Astrocyte (in vitro differentiated cells and primary cell): ENCODE measurements around the gene ADSS1. TPM values are rescaled to one million over a fixed set of nuclear protein-coding genes. Genes with fewer than 3 reads are reported as not detected.

Experiments
- DNase-seq: peaks from one replicate; pipeline ENCODE4 v3.0.0-alpha.2; 2010; ENCODE audit warnings: low read depth
- FAIRE-seq: peaks from 2 replicates; lab custom pipeline; 2011; peaks lifted over from hg19 to GRCh38; lab: Jason Lieb, UNC
- H2AFZ ChIP-seq: 2 replicates; pipeline ENCODE4 v1.6.0; 2012; ENCODE audit warnings: low read depth, low read length, inconsistent platforms
- H3K27ac ChIP-seq: 2 replicates; pipeline ENCODE4 v1.5.1; 2011; ENCODE audit warnings: low read depth, low read length, inconsistent platforms
- H3K27me3 ChIP-seq: 2 replicates; pipeline ENCODE4 v1.6.0; 2011; ENCODE audit warnings: low read length, inconsistent platforms; ENCODE audit not compliant: insufficient read depth
- H3K36me3 ChIP-seq: 2 replicates; pipeline ENCODE4 v1.5.1; 2011; ENCODE audit warnings: low read length, inconsistent platforms; ENCODE audit not compliant: insufficient read depth
- H3K4me1 ChIP-seq: 2 replicates; pipeline ENCODE4 v1.5.1; 2011; ENCODE audit warnings: low read length, inconsistent platforms; ENCODE audit not compliant: insufficient read depth
- H3K4me2 ChIP-seq: 2 replicates; pipeline ENCODE4 v1.6.0; 2012; ENCODE audit warnings: low read length, inconsistent platforms
- H3K4me3 ChIP-seq: 2 replicates; pipeline ENCODE4 v1.5.1; 2011; ENCODE audit warnings: low read depth, mild to moderate bottlenecking, low read length, inconsistent platforms; ENCODE audit not compliant: insufficient read depth
- H3K79me2 ChIP-seq: 2 replicates; pipeline ENCODE4 v1.6.0; 2012; ENCODE audit warnings: mild to moderate bottlenecking, low read length, inconsistent platforms; ENCODE audit not compliant: insufficient read depth
- H3K9ac ChIP-seq: 2 replicates; pipeline ENCODE4 v1.6.0; 2012; ENCODE audit warnings: mild to moderate bottlenecking, low read length, inconsistent platforms
- H3K9me3 ChIP-seq: 2 replicates; pipeline ENCODE4 v1.5.1; 2012; ENCODE audit warnings: low read depth, mild to moderate bottlenecking, low read length, inconsistent platforms; ENCODE audit not compliant: insufficient read depth
- H4K20me1 ChIP-seq: 2 replicates; pipeline ENCODE4 v1.6.0; 2012; ENCODE audit warnings: low read length, inconsistent platforms; ENCODE audit not compliant: insufficient read depth
- H3K27ac Mint-ChIP-seq: one replicate; pipeline ENCODE4 v1.8.0; 2021; ENCODE audit warnings: mild to moderate bottlenecking, mixed read lengths; ENCODE audit not compliant: unreplicated experiment
- H3K27me3 Mint-ChIP-seq: one replicate; pipeline ENCODE4 v1.8.0; 2021; ENCODE audit warnings: low read depth, mixed read lengths; ENCODE audit not compliant: unreplicated experiment
- H3K36me3 Mint-ChIP-seq: one replicate; pipeline ENCODE4 v1.8.0; 2021; ENCODE audit warnings: low read depth, mixed read lengths; ENCODE audit not compliant: unreplicated experiment
- H3K4me1 Mint-ChIP-seq: one replicate; pipeline ENCODE4 v1.8.0; 2021; ENCODE audit warnings: low read depth, mixed read lengths; ENCODE audit not compliant: unreplicated experiment
- H3K4me3 Mint-ChIP-seq: one replicate; pipeline ENCODE4 v1.8.0; 2021; ENCODE audit warnings: mild to moderate bottlenecking, moderate library complexity, mixed read lengths; ENCODE audit not compliant: unreplicated experiment
- H3K9me3 Mint-ChIP-seq: one replicate; pipeline ENCODE4 v1.8.0; 2021; ENCODE audit warnings: mild to moderate bottlenecking, mixed read lengths; ENCODE audit not compliant: unreplicated experiment
- EZH2 ChIP-seq: IDR thresholded peaks from 2 replicates; pipeline ENCODE4 v1.6.1; 2012; ENCODE audit warnings: mild to moderate bottlenecking, low read length, inconsistent platforms; ENCODE audit not compliant: insufficient read depth
- total RNA-seq: library from RNA; stranded (reverse); gene quantifications from 2 replicates; pipeline ENCODE4 v1.2.1, GENCODE V29; 2021
- TF ChIP-seq, protein P1 (sequence below): IDR thresholded peaks from 2 replicates; pipeline ENCODE4 v1.5.1; 2011; ENCODE audit warnings: low read depth, mild to moderate bottlenecking, inconsistent platforms, low read length, moderate library complexity; ENCODE audit not compliant: insufficient read depth

ADSS1 gene
- total RNA-seq, 1 donor from 2014 or later, result 4.4 TPM

- H2AFZ ChIP-seq, result no peak overlapping the region
- TF ChIP-seq EZH2, result no peak
- TF ChIP-seq, protein P1, sequence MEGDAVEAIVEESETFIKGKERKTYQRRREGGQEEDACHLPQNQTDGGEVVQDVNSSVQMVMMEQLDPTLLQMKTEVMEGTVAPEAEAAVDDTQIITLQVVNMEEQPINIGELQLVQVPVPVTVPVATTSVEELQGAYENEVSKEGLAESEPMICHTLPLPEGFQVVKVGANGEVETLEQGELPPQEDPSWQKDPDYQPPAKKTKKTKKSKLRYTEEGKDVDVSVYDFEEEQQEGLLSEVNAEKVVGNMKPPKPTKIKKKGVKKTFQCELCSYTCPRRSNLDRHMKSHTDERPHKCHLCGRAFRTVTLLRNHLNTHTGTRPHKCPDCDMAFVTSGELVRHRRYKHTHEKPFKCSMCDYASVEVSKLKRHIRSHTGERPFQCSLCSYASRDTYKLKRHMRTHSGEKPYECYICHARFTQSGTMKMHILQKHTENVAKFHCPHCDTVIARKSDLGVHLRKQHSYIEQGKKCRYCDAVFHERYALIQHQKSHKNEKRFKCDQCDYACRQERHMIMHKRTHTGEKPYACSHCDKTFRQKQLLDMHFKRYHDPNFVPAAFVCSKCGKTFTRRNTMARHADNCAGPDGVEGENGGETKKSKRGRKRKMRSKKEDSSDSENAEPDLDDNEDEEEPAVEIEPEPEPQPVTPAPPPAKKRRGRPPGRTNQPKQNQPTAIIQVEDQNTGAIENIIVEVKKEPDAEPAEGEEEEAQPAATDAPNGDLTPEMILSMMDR, result no peak
- Mint-ChIP-seq H3K27me3 (no peaks in the 10 kb centered on the region), H3K27ac (no peak overlapping the region), H3K4me1 (peaks cover 5% of the 10 kb centered on the region), H3K9me3 (no peaks in the 10 kb centered on the region), H3K36me3 (peaks cover 5% of the 10 kb centered on the region), H3K4me3 (no peak overlapping the region)
- H3K36me3 ChIP-seq, result no peaks in the 10 kb centered on the region
- H3K4me2 ChIP-seq, result no peak overlapping the region
- peaks cover 92% of the 10 kb centered on the region for H3K79me2 ChIP-seq
- no peaks in the 10 kb centered on the region for H3K4me1 ChIP-seq
- no peak for FAIRE-seq
- no peak overlapping the region for H3K4me3 ChIP-seq
- DNase-seq, result no peak
- H3K27ac ChIP-seq, result no peak overlapping the region
- no peak overlapping the region for H3K9ac ChIP-seq
- no peaks in the 10 kb centered on the region for H3K9me3 ChIP-seq
- H4K20me1 ChIP-seq, result peaks cover 98% of the 10 kb centered on the region
- H3K27me3 ChIP-seq, result no peaks in the 10 kb centered on the region
Measured at GRCh38 chr14:104787736-104788135, 63.7 kb downstream of the ADSS1 start.

- no peaks in the 10 kb centered on the region for H3K27me3 Mint-ChIP-seq
- Histone ChIP-seq H3K4me3 (no peak overlapping the region), H3K9me3 (no peaks in the 10 kb centered on the region), H3K9ac (no peak overlapping the region), H3K79me2 (peaks cover 98% of the 10 kb centered on the region), H3K27me3 (no peaks in the 10 kb centered on the region), H3K36me3 (no peaks in the 10 kb centered on the region), H4K20me1 (peaks cover 99% of the 10 kb centered on the region), H2AFZ (no peak overlapping the region), H3K4me1 (no peaks in the 10 kb centered on the region), H3K27ac (no peak overlapping the region), H3K4me2 (no peak overlapping the region)
- H3K36me3 Mint-ChIP-seq, result peaks cover 5% of the 10 kb centered on the region
- no peak overlapping the region for H3K4me3 Mint-ChIP-seq
- no peak overlapping the region for H3K27ac Mint-ChIP-seq
- DNase-seq (no peak), FAIRE-seq (no peak)
- no peaks in the 10 kb centered on the region for H3K9me3 Mint-ChIP-seq
- peaks cover 5% of the 10 kb centered on the region for H3K4me1 Mint-ChIP-seq
- TF ChIP-seq, protein P1, result no peak
- TF ChIP-seq EZH2, result no peak
Measured at GRCh38 chr14:104788161-104788818, 64.3 kb downstream of the ADSS1 start.
